Measurements from ENCODE around the gene SCO1. TPM values are rescaled to one million over a fixed set of nuclear protein-coding genes. Genes with fewer than 3 reads are reported as not detected.
"Not testable (repeated sequence)": the region's sequence is repeated elsewhere in the genome, so short reads cannot be mapped to it uniquely, and the experiment has no call there.

The SCO1 gene
- total RNA-seq, 1 experiment from 2014 or later = 40.4 TPM

DNA sequence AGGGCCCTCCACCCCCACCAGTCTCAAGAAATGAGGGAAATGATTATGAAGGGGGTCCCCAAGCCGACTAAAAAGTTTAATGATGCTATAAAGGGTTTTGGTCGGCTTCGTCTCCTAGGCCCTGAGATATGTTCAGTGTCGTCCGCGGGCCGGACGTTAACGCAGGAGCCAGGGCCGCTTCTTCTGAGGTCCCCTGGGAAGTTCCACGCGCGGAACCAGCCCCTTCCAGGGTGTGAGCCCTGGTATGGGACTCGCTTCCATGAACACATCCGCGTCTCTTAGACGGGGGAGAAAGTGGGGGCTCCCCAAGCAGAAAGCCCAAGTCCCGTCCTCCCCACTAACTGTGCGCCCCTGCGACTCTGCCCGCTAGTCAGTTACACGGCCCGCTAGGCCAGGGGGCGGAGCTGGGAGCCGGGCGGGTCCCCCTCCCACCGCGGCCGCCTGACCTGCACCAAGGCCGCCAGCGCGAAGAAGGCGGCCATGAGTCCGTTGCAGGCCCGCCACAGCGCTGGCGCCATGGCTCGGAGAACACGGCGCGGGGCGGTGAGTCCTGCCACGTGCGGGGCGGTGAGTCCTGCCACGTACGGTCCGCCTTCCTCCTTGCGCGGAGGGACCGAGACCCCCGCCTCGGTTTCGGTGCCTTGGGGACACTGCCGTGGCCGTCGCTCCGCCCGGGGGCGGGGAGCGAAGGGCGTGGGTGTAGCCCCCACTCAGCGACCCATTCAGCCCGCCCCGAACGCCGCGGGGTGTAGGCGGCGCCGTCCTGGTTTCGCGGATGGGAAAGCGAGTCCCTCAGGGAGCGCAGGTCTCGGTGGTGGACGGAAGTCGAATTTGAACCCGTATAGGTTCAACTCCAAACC is 32.2 kb upstream of the SCO1 start, which contains the start of gene TMEM220:
TSS of gene TMEM220 (minus strand) at position 690 of the 860 bp plus-strand sequence. CDS start at position 518, 172 bp downstream.
- no peaks in the 10 kb centered on the region for H3K9me3 ChIP-seq
- no peaks in the 10 kb centered on the region for H3K36me3 ChIP-seq
- peak; percentile 81 for DNase-seq
- H3K4me3 ChIP-seq = peak within 1 kb of the TSS; percentile 68
- H3K27me3 ChIP-seq = no peaks in the 10 kb centered on the region

DNA sequence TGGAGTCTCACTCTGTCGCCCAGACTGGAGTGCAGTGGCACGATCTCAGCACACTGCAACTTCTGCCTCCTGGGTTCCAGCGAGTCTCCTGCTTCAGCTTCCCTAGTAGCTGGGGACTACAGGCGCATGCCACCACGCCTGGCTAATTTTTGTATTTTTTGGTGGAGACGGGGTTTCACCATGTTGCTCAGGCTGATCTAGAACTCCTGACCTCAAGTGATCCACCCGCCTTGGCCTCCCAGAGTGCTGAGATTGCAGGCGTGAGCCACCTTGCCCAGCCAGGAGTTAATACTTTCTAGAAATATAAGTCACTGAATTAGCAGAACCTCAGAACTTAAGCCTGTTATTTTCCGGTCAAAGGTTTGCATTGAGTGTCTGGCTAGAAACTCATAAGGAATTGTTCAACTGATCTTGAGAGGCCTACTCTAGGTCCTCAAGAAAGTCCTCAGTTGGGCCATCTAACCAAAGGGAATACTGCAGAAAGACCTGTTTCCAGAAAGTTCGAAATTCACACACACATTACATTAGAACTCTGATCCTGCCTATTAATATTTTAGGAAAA is 31.1 kb upstream of the SCO1 start:
- no peak overlapping the region for H3K4me3 ChIP-seq
- H3K36me3 ChIP-seq = no peaks in the 10 kb centered on the region

DNA sequence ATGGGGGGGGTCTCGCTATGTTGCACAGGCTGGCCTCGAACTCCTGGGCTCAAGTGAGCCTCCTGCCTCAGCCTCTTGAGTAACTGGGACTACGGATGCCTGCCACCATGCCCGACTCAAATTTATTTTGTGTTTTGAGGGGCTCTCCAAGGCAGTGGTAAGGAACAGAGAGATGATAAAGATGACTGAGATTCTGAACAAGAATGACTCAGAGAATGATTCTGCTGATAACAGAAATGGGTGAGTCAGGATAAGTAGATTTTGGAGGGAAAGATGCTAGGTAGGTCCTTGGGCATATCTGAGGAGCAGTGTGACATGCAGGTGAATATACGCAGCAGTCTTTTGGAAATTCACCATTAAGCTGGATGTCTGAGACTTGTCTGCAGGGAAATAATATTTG is 29.9 kb upstream of the SCO1 start:
- no peak overlapping the region for H3K4me3 ChIP-seq
- no peaks in the 10 kb centered on the region for H3K36me3 ChIP-seq
- H3K27me3 ChIP-seq = no peaks in the 10 kb centered on the region
- no peak for DNase-seq
- H3K9me3 ChIP-seq = no peaks in the 10 kb centered on the region

More for the DNA sequence above, 31.1 kb upstream of the SCO1 start:
- Histone ChIP-seq H3K27me3 (no peaks in the 10 kb centered on the region), H3K9me3 (no peaks in the 10 kb centered on the region)
- DNase-seq = no peak

DNA sequence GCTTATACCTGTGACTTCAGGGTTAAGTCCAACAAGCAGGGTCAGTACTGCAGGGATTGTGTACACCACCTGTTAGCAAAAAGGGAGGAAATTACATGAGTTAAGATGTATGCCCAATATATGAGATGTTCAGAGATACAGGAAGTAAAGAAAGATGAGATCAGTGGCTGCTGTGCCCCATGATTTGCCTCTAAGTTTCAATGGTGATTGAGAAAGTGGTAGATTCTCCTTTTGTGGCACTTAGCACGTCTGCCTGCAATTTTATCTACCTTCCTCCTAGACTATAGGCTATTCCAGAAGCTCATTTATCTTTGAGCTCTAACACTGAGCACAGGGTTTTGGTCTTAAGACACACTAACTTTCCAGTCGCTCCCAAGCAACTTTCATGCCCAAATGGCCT is 28.9 kb upstream of the SCO1 start:
- DNase-seq = no peak
- H3K27me3 ChIP-seq = no peaks in the 10 kb centered on the region
- no peak overlapping the region for H3K4me3 ChIP-seq
- H3K9me3 ChIP-seq = no peaks in the 10 kb centered on the region
- no peaks in the 10 kb centered on the region for H3K36me3 ChIP-seq

DNA sequence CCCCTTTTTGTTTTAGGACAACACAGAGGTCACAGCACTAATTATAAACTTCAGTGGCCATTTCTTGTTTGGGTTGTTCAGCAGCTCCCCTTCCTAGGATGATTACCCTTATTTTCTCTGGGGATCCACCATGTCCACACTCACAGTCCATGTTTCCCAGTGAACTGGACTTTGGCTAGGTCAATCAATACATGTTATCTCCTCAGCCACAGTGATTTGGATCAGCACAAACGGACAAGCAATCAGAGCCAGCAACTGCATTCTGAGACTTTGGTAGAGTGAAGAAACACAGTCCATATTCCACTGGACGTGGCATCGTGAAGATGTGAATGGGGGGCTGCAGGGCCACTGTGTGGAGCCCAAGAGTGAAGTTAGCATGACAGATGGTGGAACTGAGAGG is 27.9 kb upstream of the SCO1 start:
- Histone ChIP-seq H3K9me3 (no peaks in the 10 kb centered on the region), H3K4me3 (no peak overlapping the region), H3K27me3 (no peaks in the 10 kb centered on the region), H3K36me3 (no peaks in the 10 kb centered on the region)
- no peak for DNase-seq

DNA sequence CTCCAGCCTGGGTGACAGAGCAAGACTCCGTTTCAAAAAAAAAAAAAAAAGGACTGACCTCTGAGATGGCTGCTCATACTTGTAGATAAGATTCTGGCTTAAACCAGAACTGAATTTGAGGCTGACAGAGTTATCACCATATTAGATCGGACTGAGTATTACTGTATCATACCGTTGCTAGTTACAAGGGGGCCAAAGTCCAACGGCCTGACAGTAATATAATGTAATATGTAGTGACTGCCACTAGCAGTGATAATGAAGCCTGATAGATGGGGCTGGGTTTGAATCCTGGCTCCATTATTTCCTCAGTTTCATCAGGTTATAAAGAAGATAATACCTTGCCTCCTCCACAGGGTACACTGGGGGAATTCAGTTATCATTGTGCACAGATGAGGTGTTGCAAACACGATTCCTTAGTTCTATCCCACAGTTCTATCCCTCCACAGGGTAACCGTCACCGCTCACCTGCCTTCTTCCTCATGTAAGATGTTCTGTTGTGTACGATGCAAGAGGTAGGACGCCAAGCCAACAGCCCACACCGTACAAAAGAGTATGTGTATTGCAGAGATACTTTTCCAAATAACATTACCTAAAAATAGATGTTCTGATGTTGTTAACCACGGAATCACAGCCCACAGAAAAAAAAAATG is 27.3 kb upstream of the SCO1 start:
- no peak for DNase-seq
- Histone ChIP-seq H3K27me3 (no peaks in the 10 kb centered on the region), H3K4me3 (no peak overlapping the region), H3K9me3 (no peaks in the 10 kb centered on the region), H3K36me3 (no peaks in the 10 kb centered on the region)

DNA sequence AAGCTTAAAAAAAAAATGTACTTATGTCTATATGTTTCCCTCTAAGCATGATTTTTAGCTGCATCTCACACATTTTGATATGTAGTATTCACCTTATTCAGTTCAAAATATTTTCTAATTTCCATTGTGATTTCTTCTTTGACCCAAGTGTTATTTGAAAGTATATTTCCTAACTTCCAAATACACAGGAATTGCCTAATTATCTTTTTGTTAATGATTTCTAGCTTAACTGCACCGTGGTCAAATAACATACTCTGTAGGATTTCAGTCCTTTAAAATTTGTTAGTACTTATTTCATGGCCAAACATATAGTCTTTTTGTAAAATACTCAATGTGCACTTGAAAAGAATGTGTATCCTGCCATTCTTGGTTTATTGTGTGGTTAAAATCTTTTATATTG is 21.2 kb upstream of the SCO1 start:
- Histone ChIP-seq H3K9me3 (no peaks in the 10 kb centered on the region), H3K36me3 (peaks cover 3% of the 10 kb centered on the region; the same call in 1 of the 2 replicates), H3K27me3 (no peaks in the 10 kb centered on the region), H3K4me3 (no peak overlapping the region)
- no peak for DNase-seq

DNA sequence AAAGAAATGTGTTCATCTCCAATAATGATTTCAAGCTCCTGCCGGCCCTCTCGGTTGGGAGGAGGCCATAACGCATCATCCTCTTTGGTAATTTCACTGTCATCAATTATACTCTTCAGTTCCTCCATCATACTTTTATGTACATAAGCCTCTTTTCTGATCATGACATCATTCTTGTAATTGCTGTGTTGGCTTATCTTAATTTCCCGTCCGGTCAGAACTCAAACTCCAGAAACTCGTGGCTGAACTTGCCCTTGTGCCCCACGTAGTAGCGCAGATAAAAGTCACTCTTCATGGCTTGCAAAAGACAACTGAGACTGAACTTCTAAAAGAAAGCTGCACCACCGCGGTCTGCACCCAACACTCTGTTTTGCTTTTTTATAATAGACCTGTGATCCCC is 18.9 kb upstream of the SCO1 start:
- Histone ChIP-seq H3K36me3 (peaks cover 21% of the 10 kb centered on the region), H3K9me3 (no peaks in the 10 kb centered on the region), H3K4me3 (no peak overlapping the region), H3K27me3 (no peaks in the 10 kb centered on the region)
- no peak for DNase-seq

DNA sequence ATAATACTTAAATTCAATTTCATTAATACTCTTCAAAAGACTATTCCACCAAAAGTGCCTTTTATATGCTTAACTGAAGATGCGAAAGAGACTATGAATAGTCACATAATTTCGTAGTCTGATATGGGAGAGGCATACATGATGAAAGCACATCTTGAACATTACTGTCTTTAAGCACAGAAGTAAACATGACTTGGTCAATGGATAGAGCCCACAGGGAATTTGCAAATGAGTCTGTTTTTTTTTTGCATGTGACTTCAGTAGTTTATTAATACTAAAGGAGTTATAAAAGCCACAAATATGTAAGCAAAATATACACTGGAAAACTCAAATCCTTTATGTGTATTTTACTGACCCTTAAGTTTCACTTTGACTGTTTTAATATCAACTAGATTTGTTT is 16.0 kb upstream of the SCO1 start:
- DNase-seq = no peak
- Histone ChIP-seq H3K4me3 (no peak overlapping the region), H3K27me3 (no peaks in the 10 kb centered on the region), H3K36me3 (peaks cover 48% of the 10 kb centered on the region), H3K9me3 (no peaks in the 10 kb centered on the region)

DNA sequence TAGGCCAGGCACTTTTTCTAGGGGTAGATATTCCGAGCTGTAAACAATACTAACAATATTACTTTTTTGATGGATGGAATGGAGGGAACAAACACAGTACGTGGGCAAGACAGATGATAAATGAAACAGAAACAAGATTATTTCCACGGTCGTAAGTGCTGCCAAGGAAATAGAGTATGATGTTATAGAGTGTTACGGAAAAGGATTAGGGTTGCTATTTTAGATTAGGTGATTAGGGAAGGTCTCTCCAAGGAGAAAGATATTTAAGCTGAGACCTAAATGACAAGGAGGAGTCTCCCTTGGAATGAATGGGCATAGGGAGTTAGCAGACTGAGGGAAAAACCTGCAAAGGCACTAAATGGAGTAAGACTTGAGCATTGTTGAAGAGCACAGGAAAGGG is 8.4 kb upstream of the SCO1 start:
- H3K27me3 ChIP-seq = no peaks in the 10 kb centered on the region
- H3K36me3 ChIP-seq = peaks cover 57% of the 10 kb centered on the region
- DNase-seq = no peak
- H3K4me3 ChIP-seq = no peak overlapping the region
- H3K9me3 ChIP-seq = no peaks in the 10 kb centered on the region

DNA sequence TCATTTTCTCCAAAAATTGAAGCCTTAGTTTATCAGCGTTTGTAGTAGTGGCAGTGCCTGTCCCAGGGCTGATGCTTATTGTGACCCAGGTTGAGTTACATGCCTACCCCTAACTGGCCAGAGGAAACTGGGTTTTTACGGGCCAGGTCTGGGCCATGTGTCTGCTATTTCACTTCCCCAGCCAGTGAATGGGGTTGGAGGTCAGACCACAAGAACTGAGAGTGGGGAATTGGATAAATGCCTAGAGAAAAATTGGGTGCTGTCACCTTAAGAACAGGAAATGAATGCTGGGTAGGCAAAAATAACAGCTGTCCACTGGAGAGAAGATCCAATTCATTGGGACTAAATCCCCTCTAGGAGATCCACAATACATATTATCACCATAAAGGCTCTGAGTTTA is 5.2 kb upstream of the SCO1 start:
- Histone ChIP-seq H3K9me3 (no peaks in the 10 kb centered on the region), H3K4me3 (no peak overlapping the region), H3K36me3 (peaks cover 31% of the 10 kb centered on the region), H3K27me3 (no peaks in the 10 kb centered on the region)
- DNase-seq = no peak

DNA sequence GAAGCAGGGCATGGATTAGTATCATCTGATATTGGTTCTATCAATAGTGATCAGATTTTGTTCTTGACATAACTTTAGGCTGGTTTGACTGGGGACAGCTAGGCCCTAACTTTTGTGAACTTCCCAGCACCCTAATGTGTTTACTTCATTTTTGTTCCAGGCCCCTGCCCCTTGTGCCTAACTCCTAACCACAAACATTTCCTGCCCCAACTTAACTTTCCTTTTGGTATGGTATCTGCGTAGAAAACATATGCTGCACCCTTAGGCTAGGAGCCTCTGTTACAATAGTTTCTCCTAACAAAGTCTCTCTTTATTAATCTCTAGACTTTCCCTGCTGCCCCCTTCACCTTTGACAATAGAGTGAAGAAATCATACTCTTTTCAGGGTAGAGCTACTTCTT is 2.5 kb upstream of the SCO1 start:
- H3K27me3 ChIP-seq = no peaks in the 10 kb centered on the region
- DNase-seq = no peak
- H3K36me3 ChIP-seq = peaks cover 18% of the 10 kb centered on the region
- H3K9me3 ChIP-seq = no peaks in the 10 kb centered on the region
- no peak overlapping the region for H3K4me3 ChIP-seq

DNA sequence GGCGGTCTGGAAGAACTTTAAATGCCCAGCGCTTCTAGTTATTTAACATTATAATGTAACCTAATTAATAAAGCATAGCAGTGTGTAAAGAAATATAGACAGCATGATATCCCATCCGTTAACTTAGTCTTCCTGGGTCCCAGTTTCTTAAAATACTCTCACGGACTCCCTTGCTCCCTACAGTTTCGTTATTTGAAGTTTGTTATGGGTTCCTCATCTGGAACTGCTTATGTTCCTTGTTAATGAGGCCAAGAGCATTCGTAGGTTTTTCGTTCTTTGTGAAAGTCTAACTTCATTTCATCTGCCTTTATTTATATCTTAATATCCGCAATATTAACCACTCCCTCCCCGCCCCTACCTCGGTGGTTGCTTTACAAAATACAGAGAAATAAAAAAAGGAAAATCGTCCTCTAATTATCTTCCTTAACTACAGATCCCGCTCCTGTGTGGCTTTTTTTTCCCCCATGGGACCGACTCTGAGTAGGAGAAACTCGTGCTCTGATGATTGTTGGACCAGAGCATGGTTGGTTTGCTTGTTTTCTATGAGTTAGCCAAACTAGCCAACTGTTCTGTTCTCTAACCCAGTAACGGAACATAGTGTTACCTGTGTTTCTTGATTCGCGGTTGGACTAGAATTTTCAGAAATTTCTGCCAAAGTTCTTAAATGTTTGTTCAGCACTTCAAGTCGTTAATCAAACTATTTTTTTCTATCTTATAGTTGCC is 924 bp upstream of the SCO1 start:
- Histone ChIP-seq H3K27me3 (no peaks in the 10 kb centered on the region), H3K4me3 (peak overlapping the region; percentile 88), H3K9me3 (no peaks in the 10 kb centered on the region), H3K36me3 (peaks cover 31% of the 10 kb centered on the region)
- DNase-seq = no peak

DNA sequence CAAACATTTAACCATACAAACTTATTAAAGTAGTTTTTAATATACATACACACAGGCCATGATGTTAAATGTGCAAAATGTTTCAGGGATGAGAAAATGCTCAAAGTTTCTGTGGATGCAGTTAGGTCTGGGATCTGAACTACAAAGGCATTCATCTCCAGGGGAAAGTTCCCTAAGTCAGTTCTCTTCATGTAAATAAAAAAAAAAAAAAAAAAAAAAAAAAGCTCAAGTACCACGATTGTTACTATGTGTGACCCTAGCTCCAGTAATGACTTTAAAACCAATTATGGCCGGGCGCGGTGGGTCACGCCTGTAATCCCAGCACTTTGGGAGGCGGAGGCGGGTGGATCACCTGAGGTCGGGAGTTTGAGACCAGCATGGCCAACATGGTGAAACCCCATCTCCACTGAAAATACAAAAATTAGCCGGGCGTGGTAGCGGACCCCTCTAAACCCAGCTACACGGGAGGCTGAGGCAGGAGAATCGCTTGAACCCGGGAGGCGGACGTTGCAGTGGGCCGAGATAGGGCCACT is 1.4 kb downstream of the SCO1 start:
- H3K9me3 ChIP-seq, H3K27me3 ChIP-seq, DNase-seq: not testable (repeated sequence)
- Histone ChIP-seq H3K36me3 (peaks cover 52% of the 10 kb centered on the region), H3K4me3 (peak overlapping the region; percentile 88)

DNA sequence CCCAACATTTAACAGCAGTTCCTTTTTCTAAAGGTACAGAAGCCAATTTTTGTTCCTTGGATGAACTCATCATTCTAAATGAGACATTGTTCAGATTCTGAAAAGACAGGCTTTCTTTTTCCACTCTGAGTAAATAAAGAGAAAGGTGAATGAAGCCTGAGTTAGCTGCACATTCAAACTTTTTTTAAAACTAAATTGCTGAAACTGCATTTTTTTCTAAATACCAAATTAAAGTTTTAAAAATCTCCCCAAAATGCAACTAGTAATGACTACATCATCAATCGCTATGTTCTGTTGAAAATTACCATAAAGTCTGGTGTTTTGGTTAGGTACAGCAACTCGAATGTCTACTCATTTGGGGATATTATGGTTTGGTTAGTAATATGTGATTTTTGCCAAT is 9.8 kb downstream of the SCO1 start:
- no peak for DNase-seq
- no peaks in the 10 kb centered on the region for H3K27me3 ChIP-seq
- H3K9me3 ChIP-seq = no peaks in the 10 kb centered on the region
- peaks cover 82% of the 10 kb centered on the region for H3K36me3 ChIP-seq
- no peak overlapping the region for H3K4me3 ChIP-seq

DNA sequence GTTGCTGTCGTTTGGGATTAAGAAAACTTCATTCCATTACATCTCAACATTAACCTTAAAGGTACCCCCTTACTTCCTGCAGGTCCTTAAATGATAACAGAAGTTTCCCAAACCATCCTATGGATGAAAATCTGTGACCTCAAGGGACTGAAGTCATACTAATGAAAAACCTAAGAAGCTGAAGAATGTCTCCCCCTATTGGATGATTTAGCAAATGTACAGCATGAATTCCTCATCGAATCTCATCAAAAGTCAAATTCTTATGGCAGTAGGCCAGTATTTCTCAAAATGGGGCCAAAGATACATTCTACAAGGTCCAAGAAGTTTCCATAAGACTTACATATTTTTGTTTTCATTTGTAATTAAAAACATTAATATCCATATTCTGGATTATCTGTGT is 13.5 kb downstream of the SCO1 start:
- Histone ChIP-seq H3K4me3 (no peak overlapping the region), H3K36me3 (peaks cover 85% of the 10 kb centered on the region), H3K27me3 (no peaks in the 10 kb centered on the region), H3K9me3 (no peaks in the 10 kb centered on the region)
- DNase-seq = no peak

Data from MG63 (cell line).